GM19239 (cell line): Measurements from ENCODE around the gene DNASE1.

Experiments used
- DNase-seq: peaks from one replicate; pipeline ENCODE4 v3.0.0; 2011; ENCODE audit warnings: low spot score; ENCODE audit not compliant: insufficient read length
- FAIRE-seq: peaks from 2 replicates; lab custom pipeline; 2011; peaks lifted over from hg19 to GRCh38; lab: Jason Lieb, UNC

DNASE1 gene

GRCh38 chr16:3661311-3661710, 6.8 kb downstream of the DNASE1 start:
- FAIRE-seq (no peak), DNase-seq (no peak)

- FAIRE-seq (no peak), DNase-seq (no peak)
Measured at GRCh38 chr16:3661922-3662321, 7.4 kb downstream of the DNASE1 start.

DNA sequence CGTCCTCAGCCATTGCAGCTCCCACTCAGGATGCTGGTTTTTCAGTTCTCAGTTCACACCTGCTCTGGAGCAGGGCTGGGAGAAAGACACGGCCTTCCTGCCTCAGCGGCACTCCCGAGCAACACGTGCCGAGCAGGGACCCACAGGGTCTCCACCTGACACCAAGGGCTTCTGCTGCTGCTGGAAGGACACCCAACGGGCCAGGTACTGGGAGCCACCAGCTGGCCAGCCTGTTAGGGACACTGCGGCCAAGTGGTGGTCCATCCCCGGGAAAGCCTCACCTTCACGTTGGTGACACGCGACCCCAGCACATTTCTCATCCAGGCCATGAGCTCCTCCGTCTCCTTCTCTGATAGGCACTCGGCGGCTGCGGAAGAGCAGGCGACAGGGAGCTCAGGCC, 8.1 kb downstream of the DNASE1 start:
- DNase-seq (no peak), FAIRE-seq (no peak)

DNA sequence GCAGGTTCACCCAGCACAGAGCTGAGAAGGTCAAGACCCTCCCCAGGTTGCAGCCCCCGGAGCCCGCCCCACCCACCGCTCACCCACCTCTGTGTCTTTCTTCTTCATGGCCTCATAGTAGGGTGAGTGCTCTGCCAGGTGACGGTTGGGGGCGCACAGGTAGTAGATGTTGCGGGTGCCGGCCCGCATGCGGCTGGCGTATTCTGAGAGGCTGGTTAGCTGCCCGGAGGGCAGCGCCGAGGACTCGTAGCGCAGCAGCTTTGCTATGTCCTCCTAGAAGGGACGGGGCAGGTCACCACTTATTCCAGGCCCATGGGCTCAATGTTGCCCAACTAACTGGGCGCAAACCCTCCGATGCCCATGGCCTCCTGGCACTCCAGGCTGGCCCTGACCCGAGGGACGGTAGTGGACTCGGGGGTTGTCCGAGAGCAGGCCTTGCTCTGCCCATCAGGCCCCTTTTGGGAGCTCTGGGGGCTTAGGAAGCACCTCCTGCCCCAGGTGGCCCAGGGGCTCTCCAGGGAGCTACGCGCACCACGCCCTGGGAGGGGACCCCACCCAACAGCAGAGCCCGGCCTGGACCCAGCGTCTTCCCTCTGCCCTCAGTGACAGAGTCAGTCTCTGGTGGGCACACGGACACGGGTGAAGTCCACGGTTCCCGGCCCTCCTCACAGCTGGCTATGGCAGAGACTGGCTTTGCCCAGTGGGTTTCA, 9.9 kb downstream of the DNASE1 start:
- DNase-seq (no peak), FAIRE-seq (no peak)

- DNase-seq (no peak), FAIRE-seq (no peak)
Measured at GRCh38 chr16:3665508-3665907, 11.0 kb downstream of the DNASE1 start.

- FAIRE-seq = no peak
- no peak for DNase-seq
Measured at GRCh38 chr16:3668626-3669025, 14.1 kb downstream of the DNASE1 start.

- FAIRE-seq = no peak
- DNase-seq = no peak
Measured at GRCh38 chr16:3669082-3669481, 14.6 kb downstream of the DNASE1 start.

DNA sequence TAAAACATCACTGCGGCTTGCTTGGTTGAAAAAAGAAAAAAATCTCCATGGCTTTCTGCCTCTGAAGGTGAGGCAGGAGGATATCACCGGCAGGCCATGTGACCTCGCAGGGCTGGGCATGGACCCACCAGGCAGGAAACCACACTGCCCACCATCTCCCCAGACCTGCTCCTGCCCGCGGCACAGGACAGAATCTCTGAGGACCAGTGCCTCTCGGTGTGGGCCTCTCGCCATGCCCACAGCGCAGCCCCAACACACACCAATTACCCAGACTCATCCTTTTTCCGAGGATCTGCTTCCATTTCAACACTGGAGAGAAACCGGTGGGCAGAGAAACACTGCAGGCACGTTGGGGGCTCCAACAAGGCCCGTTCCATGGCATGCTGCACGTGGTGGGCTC, 16.2 kb downstream of the DNASE1 start:
- FAIRE-seq (no peak), DNase-seq (no peak)

DNA sequence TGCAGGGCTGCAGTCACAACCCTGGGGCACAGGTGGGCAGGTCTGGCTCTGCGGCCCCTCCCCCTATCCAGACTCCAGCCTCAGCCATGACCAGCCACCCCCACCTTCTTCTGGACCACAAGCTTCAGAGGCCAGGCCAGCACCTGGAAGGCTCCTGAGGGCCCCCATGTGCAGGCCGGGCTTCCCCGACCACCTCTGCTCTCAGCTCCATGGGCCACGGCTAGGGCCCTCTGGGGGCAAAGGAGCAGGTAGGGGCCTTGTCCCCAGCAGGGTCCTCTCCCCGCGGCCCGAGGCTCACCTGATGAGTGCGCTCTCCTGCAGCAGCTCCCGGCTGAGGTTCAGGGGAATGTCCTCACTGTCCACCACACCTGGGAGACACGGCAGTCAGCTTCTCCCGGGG, 16.9 kb downstream of the DNASE1 start:
- FAIRE-seq (no peak), DNase-seq (no peak)

DNA sequence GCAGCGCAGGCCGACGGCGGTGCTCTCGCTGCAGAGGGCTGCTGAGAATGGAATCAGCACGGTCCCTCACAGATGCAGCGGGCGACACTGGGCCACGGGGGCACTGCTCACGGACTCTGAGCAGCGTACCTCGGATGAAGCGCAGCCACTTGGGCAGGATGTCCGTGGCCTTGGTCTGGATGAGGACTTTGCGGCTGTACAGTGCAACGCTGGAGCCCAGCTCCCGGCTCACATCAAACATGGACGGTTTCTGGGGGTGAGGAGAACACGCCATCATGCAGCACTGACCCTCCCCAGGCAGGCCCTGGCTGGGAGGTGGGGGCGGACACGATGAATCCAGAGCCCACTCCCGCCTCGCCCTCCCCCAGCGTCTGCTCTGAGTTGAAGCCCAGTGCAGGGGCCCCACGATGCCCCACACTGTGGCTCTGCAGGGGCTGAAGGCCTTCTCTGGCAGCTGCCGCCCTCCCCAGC, 18.1 kb downstream of the DNASE1 start:
- DNase-seq = no peak
- FAIRE-seq = no peak

- no peak for FAIRE-seq
- DNase-seq = no peak
Measured at GRCh38 chr16:3673201-3673600, 18.7 kb downstream of the DNASE1 start.

- FAIRE-seq (no peak), DNase-seq (no peak)
Measured at GRCh38 chr16:3673676-3674377, 19.3 kb downstream of the DNASE1 start.

GRCh38 chr16:3674513-3675295, 20.2 kb downstream of the DNASE1 start:
- DNase-seq = no peak
- FAIRE-seq = no peak

DNA sequence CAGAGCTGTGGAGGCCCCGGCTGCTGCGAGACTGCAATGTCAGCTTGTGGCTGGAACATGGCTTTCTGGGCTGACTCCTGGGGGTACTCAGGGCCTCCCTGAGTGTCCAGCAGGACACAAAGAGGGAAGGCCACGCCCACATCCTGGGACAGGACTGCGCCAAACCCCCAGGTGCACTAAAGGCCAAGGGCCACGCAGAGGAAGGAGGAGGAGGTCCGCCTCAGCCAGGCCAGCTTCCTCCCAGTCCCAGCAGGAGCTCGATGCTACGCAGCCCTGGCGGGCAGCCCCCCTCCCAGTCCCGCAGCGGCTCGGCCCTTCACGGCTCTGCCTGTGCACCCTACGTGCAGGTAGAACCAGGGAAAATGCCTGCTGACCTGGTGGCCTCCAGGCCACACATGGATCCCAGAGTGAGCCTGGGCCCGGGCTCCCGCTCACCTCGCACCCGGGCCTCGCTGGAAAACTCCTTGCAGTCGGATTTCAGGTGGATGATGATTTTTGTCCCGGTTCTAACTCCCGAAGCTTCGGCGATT, 21.2 kb downstream of the DNASE1 start:
- DNase-seq (no peak), FAIRE-seq (no peak)

GRCh38 chr16:3677994-3678393, 23.5 kb downstream of the DNASE1 start:
- FAIRE-seq (no peak), DNase-seq (no peak)

DNA sequence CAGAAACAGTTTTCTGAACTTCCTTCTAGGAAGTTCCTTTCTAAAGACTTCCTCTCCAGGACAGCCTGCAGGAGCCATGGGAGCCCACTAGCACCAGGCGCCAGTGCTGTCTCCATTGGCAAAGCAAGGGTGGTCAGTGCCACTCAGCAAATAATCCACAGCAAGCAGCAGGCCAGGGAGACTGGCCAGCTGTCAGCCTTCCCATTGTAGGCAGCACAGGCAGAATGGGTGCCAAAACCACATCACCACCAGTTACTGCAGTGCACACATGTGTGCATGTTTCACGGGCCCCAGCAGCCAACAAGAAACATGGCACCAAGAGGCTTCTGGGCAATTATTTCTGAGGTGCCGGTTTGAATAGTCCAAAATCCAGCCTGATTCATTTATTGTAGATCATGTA, 26.7 kb downstream of the DNASE1 start:
- no peak for FAIRE-seq

GRCh38 chr16:3687021-3687420, 32.5 kb downstream of the DNASE1 start:
- no peak for FAIRE-seq
- DNase-seq = no peak

More for the DNA sequence above, 26.7 kb downstream of the DNASE1 start:
- DNase-seq = no peak

DNA sequence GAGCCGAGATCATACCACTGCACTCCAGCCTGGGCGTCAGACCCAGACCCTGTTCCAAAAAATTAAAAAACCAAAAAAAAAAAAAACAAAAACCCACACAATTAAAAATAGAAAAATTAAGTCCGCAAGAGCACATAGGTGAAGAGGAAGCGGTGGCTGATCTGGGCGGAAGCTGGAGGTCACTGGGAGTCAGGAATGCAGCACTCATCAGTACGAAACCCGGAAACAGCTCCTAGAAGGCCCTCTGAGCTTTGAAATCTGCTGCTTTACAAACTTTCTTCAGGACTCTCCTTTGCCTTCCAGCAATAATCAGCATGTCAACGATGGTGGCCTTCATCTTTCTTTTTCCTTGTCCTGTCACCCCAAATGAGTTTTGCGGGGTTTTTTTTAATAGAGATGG, 33.3 kb downstream of the DNASE1 start:
- FAIRE-seq = no peak
- no peak for DNase-seq

DNA sequence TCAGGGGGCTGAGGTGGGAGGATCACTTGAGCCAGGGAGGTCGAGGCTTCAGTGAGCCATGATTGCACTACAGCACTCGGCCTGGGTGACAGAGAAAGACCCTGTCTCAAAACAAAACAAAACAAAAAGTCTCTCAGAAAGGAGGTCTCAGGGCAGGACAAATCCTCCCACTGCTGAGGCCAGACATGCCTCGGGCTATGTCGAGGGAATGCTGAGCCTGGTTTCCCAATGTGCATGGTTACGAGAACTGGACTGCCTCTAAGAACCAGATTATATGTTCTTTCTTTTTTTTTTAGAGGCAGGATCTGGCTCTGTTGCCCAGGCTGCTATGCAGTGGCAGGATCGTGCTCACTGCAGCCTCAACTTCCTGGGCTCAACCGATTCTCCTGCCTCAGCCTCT, 35.2 kb downstream of the DNASE1 start:
- FAIRE-seq (no peak), DNase-seq (no peak)

DNA sequence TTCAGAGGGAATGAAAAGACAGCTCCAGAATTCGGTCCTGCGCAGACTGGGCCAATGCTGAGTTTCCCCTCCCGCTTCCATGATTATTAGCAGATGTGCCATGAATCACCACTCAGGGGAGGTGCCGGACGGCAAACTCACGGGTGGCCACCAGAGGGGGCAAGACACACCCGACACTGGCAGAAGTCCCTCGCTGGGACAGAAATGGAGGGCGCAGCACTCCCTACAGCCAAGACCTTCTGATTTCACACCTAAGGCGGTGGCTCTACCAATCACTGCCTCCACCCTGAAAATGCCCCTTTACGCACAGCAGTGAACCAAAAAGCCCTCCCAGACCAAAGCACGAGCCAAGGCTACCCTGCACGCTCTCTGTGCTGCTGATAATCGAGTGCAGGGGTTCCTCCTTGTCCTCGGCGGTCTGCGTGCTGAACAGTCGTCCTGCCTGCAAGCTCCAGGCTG, 36.0 kb downstream of the DNASE1 start:
- FAIRE-seq (peak; percentile 71), DNase-seq (peak; percentile 83)
